CD4-positive, alpha-beta memory T cell (primary cell): Measurements from ENCODE around the gene GTPBP1. TPM values are rescaled to one million over a fixed set of nuclear protein-coding genes. Genes with fewer than 3 reads are reported as not detected.

Source experiments
- CTCF ChIA-PET: fragments of 350-600 bp; sonication (Branson Sonifier 250); formaldehyde crosslinking; loops from one replicate; lab custom pipeline; 2021; ENCODE audit warnings: inconsistent platforms; ENCODE audit not compliant: partially characterized antibody; lab: Charles Lee
- POLR2A ChIA-PET: fragments of 350-600 bp; sonication (Branson Sonifier 250); formaldehyde crosslinking; loops from one replicate; lab custom pipeline; 2021; ENCODE audit not compliant: partially characterized antibody; lab: Charles Lee
- DNase-seq, 5 donors: peaks; one replicate each; pipeline versions ENCODE4 v3.0.0 to v3.0.0-alpha.2; 2020 to 2022; ENCODE audit warnings: mixed read lengths in 1 of 5
- H3K27ac ChIP-seq: one replicate; pipeline ENCODE4 v1.7.0; 2013; ENCODE audit warnings: low read depth, low read length
- H3K27me3 ChIP-seq: 2 replicates; pipeline ENCODE4 v1.7.0; 2013; ENCODE audit warnings: mild to moderate bottlenecking, low read length, moderate library complexity; ENCODE audit not compliant: insufficient read depth
- H3K36me3 ChIP-seq: 2 replicates; pipeline ENCODE4 v1.7.0; 2013; ENCODE audit warnings: mild to moderate bottlenecking, low read length, moderate library complexity; ENCODE audit not compliant: insufficient read depth
- H3K4me1 ChIP-seq: 2 replicates; pipeline ENCODE4 v1.7.0; 2013; ENCODE audit warnings: mild to moderate bottlenecking, low read length, moderate library complexity; ENCODE audit not compliant: insufficient read depth
- H3K4me3 ChIP-seq, 2 donors: one replicate each; pipeline ENCODE4 v1.7.0; 2013; ENCODE audit warnings: low read length in 2 of 2, mild to moderate bottlenecking in 1 of 2
- H3K9me3 ChIP-seq, 2 donors: one replicate each; pipeline ENCODE4 v1.7.0; 2013; ENCODE audit warnings: low read length in 2 of 2, control low read depth in 1 of 2; ENCODE audit not compliant: control insufficient read depth in 1 of 2
- H3K27ac Mint-ChIP-seq, 7 donors: one replicate each; pipeline ENCODE4 v1.8.0; 2020 to 2021; ENCODE audit warnings: mixed read lengths in 7 of 7, mild to moderate bottlenecking in 6 of 7, inconsistent platforms in 3 of 7, moderate library complexity in 3 of 7
- H3K27me3 Mint-ChIP-seq, 2 donors: one replicate each; pipeline ENCODE4 v1.8.0; 2020 to 2021; ENCODE audit warnings: mixed read lengths in 2 of 2
- H3K36me3 Mint-ChIP-seq, 2 donors: one replicate each; pipeline ENCODE4 v1.8.0; 2020 to 2021; ENCODE audit warnings: mixed read lengths in 2 of 2, inconsistent platforms in 1 of 2, mild to moderate bottlenecking in 1 of 2
- H3K4me1 Mint-ChIP-seq, 4 donors: one replicate each; pipeline ENCODE4 v1.8.0; 2020 to 2021; ENCODE audit warnings: mixed read lengths in 4 of 4, mild to moderate bottlenecking in 1 of 4
- H3K4me3 Mint-ChIP-seq, 8 donors: one replicate each; pipeline ENCODE4 v1.8.0; 2020 to 2021; ENCODE audit warnings: mixed read lengths in 8 of 8, mild to moderate bottlenecking in 7 of 8, moderate library complexity in 6 of 8, inconsistent platforms in 3 of 8
- H3K9me3 Mint-ChIP-seq, 8 donors: one replicate each; pipeline ENCODE4 v1.8.0; 2020 to 2021; ENCODE audit warnings: mixed read lengths in 8 of 8, mild to moderate bottlenecking in 5 of 8, inconsistent platforms in 3 of 8, moderate library complexity in 1 of 8
- intact Hi-C: fragments of 100-400 bp; cut with micrococcal nuclease; formaldehyde crosslinking; loops from one replicate; pipeline ENCODE4 v1.15.1; 2023
- polyA plus RNA-seq, 2 donors: library from polyadenylated mRNA; unstranded; fragments of 300-500 nt; fragmentation: Illumina TruSeq; gene quantifications; one replicate each; pipeline ENCODE4 v1.2.3, GENCODE V29; 2021
- total RNA-seq, 2 experiments: library from RNA; stranded (reverse); gene quantifications; one replicate each; pipeline ENCODE4 v1.2.3, GENCODE V29; 2021

The GTPBP1 gene
- total RNA-seq = 10 to 100 TPM; 94.1 to 96.6 TPM
- polyA plus RNA-seq = 10 to 100 TPM; 14.6 to 30.8 TPM

DNA sequence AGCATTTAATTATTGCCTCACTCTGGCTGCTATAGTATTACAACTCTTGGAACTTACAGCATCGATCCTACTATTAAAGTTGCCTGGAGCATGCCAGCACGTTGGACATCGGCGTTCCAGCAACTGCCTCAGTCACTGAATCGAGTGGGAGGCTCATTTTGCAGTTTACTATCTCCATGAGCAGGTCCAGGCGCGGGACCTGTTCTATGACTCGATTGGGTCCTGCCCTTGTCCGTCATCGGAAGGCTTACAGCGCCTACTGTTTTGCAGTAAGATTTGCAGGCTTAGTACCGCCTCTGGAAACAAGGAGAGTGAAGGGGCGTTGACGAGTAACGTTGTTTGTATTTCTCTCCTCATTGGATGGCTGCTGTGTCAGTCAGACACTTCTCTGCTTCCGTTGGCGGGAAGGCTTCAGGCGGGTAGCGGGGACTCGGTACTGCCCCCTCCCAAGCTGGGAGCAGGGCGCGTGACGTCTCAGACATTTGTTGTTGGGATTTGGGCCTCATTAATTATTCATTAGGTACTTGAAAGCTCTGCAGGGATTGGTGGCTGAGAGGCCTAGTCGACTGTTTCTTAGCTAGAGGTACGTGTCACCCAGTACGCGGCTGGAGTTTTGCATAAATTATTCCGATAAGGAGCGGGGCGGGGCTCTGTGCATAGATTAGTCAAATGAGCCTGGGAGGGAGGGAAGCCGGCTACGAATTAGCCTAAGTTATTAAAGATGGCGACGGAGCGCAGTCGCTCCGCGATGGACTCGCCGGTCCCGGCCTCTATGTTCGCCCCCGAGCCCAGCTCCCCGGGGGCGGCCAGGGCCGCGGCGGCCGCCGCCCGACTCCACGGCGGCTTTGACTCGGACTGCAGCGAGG is at the start of gene GTPBP1:
GTPBP1 (plus strand) TSS at position 710 of the 866 bp plus-strand sequence; CDS start at position 722, 12 bp downstream.
- CTCF ChIA-PET = interaction anchor here (0.9 to 1.3 kb wide), 5 partner anchors 10 to 61 kb away, joined by 3 to 11 read pairs (median 3); partner anchors contain the start of gene TOMM22
- Mint-ChIP-seq H3K27ac (peak within 1 kb of the TSS; percentile 92 to 99 (median 98)), H3K4me1 (peaks cover 48 to 69% (median 53%) of the 10 kb centered on the region in 4 donors), H3K27me3 (peaks cover 0 to 4% of the 10 kb centered on the region in 2 donors), H3K9me3 (peaks cover 0 to 5% (median 0%) of the 10 kb centered on the region in 8 donors), H3K36me3 (peaks cover 3 to 40% of the 10 kb centered on the region in 2 donors), H3K4me3 (peak within 1 kb of the TSS; percentile 91 to 96 (median 94))
- peak within 1 kb of the TSS; percentile 94 for H3K27ac ChIP-seq
- intact Hi-C loops = loop anchor here (1.0 to 10.0 kb wide), 5 partner anchors 19 to 651 kb away; partner anchors contain the start of genes PICK1 and RPL3
- peaks cover 52% of the 10 kb centered on the region for H3K4me1 ChIP-seq
- no peaks in the 10 kb centered on the region for H3K9me3 ChIP-seq
- peak; percentile 96 to 100 (median 100) for DNase-seq
- POLR2A ChIA-PET = interaction anchor here (0.6 to 8.0 kb wide), 18 partner anchors 9 to 1339 kb away, joined by 3 to 186 read pairs (median 4); partner anchors contain the start of genes CBX6, CBY1, FAM227A and RPL3
- H3K4me3 ChIP-seq = peak within 1 kb of the TSS; percentile 20 to 94
- H3K36me3 ChIP-seq = peaks cover 12% of the 10 kb centered on the region
- no peaks in the 10 kb centered on the region for H3K27me3 ChIP-seq

DNA sequence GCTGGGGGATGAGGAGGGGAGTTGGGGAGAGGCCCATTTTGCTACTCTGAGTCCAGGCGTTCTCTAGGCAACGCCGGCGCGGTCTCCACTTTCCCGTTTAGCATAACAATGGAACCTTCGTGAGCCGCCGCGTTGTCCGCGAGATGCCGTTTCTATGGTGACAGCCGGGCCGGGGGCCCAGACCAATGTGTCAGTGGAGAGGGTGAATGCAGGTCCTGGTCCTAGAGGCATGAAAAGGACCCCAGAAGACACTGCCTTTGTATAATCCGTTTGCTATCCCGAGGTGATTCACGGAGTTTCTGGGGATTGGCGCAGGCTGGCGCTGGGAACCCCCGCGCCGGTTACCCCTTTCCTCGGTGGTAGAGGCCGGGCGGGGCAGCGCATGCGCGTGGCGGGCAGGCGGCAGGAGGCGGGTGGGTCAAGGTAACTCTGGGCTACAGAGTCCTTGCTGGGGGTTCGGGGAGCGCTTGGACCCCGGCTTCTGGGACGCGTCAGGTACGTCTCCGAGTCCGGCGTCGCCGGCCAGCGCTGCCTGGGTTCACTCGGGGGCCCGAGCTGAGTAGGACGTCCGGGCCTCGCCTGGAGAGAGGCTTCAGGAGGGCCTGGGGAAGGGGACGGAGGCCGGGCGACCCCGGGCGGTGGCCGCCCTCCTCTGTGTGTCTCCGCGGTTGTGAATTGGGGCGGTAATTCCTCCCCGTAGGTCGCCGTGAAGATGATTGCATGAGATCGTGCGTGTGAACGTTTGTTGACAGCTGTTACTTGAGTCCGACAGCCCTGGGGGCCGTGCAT is 49.3 kb upstream of the GTPBP1 start, which contains the start of the genes CBY1 and FAM227A:
CBY1 (plus strand) TSS at position 383 of the 789 bp plus-strand sequence. CDS start 11,417 bp downstream, outside the sequence.
FAM227A (minus strand) TSS at position 137 of the 789 bp plus-strand sequence. CDS start 6,224 bp downstream, outside the sequence.
- peak; percentile 85 to 92 (median 86) for DNase-seq
- H3K4me3 Mint-ChIP-seq = peak within 1 kb of the TSS; percentile 93 to 99 (median 96)
- ChIA-PET CTCF (interaction anchor here (0.8 to 1.6 kb wide), 2 partner anchors 25 to 742 kb away, joined by 3 to 7 read pairs; partner anchors contain the start of gene TOMM22), POLR2A (interaction anchor here (0.7 to 3.0 kb wide), 7 partner anchors 9 to 99 kb away, joined by 3 to 26 read pairs (median 5); partner anchors contain the start of genes DMC1, GTPBP1, SUN2 and TOMM22)
- peaks cover 0 to 6% of the 10 kb centered on the region in 2 donors for H3K36me3 Mint-ChIP-seq
- H3K27me3 Mint-ChIP-seq = no peaks in the 10 kb centered on the region
- peak within 1 kb of the TSS; percentile 88 for H3K27ac ChIP-seq
- peak within 1 kb of the TSS; percentile 98 to 100 (median 99) for H3K27ac Mint-ChIP-seq
- intact Hi-C loops = loop anchor here (1.0 to 2.0 kb wide), 4 partner anchors 25 to 604 kb away; partner anchors contain the start of genes DMC1, JOSD1 and TOMM22
- no peaks in the 10 kb centered on the region for H3K27me3 ChIP-seq
- no peaks in the 10 kb centered on the region for H3K9me3 Mint-ChIP-seq
- no peaks in the 10 kb centered on the region for H3K36me3 ChIP-seq
- peaks cover 10 to 24% (median 19%) of the 10 kb centered on the region in 4 donors for H3K4me1 Mint-ChIP-seq
- H3K4me3 ChIP-seq = peak within 1 kb of the TSS; percentile 90 to 98
- no peaks in the 10 kb centered on the region for H3K9me3 ChIP-seq
- H3K4me1 ChIP-seq = peaks cover 16% of the 10 kb centered on the region

DNA sequence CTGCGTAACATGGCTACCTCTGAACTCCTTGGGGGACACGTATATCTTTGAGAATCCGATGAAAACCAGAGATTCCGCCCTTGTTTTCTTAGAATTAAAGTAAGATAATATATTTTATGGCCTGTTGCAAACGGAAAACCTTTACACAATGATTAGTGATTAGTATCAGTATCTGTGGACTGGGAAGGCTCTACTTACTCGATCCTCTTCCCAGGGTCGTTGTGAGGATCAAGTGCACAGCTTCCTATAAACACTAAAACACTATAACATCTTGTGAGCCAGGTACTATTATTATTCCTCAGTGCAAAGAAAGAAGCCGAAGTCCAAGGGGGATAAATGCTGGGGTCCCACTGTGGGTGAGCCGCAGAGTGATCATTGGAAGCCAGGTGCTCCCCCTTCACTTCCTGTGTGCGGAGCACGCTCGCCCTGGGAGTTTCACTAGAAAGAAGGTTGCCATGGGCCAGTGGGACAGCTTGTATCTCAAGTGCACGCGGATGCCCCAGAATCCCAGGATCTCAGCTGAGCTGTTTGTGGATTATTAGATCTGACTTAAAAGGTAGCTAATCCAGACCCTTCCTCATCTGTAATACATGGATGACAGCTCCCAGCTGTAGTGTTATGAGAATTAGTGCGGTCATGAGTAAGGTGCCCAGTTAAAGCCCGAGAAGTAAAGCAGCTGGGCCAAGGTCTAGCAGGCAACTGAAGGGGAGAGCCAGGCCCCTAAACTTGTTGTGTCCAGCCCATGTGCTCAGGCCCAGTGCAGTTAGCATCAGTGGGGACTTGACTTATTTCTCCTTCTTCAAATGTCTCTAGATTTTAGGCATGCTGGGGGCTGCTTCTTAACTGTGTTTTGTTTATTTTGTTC is 48.5 kb upstream of the GTPBP1 start:
- H3K36me3 ChIP-seq = no peaks in the 10 kb centered on the region
- intact Hi-C loops = loop anchor here (2.0 kb wide), 2 partner anchors 44 to 604 kb away; partner anchors contain the start of gene JOSD1
- CTCF ChIA-PET = interaction anchor here (0.8 to 1.6 kb wide), 2 partner anchors 24 to 741 kb away, joined by 3 to 7 read pairs; partner anchors contain the start of gene TOMM22
- peak overlapping the region; percentile 88 for H3K27ac ChIP-seq
- H3K27ac Mint-ChIP-seq = peak overlapping the region; percentile 98 to 100 (median 99)
- peaks cover 0 to 6% of the 10 kb centered on the region in 2 donors for H3K36me3 Mint-ChIP-seq
- POLR2A ChIA-PET = interaction anchor here (0.7 to 3.0 kb wide), 8 partner anchors 9 to 99 kb away, joined by 3 to 26 read pairs (median 5); partner anchors contain the start of genes DMC1, GTPBP1, SUN2 and TOMM22
- no peaks in the 10 kb centered on the region for H3K9me3 Mint-ChIP-seq
- peak overlapping the region; percentile 90 to 98 for H3K4me3 ChIP-seq
- DNase-seq = peak in 2 of 5 donors; percentile 30 to 54
- H3K27me3 ChIP-seq = no peaks in the 10 kb centered on the region
- H3K27me3 Mint-ChIP-seq = no peaks in the 10 kb centered on the region
- H3K4me1 ChIP-seq = peaks cover 16% of the 10 kb centered on the region
- H3K4me3 Mint-ChIP-seq = peak overlapping the region; percentile 93 to 99 (median 96)
- no peaks in the 10 kb centered on the region for H3K9me3 ChIP-seq
- peaks cover 10 to 24% (median 19%) of the 10 kb centered on the region in 4 donors for H3K4me1 Mint-ChIP-seq

DNA sequence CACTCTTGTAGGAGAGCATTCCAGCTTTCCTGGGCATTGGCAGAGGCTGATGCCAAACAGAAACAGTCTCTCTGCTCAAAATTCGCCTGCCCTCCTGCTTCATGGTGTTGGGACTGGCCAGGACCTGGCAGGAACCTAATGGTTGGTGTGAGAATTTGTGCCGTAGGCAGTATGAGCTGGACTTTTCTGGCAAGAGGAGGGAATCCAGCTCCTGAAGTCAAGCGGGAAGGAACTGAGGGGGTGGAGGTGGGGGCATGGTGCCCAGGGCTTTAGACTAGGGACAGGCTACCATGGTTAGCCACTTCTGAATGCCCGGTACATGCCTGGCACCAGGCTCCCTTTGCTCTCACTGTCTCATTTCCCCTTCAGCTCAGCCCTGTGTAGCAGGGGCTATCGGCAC is 30.9 kb upstream of the GTPBP1 start:
- no peak for DNase-seq
- no peak overlapping the region for H3K4me3 Mint-ChIP-seq
- POLR2A ChIA-PET = interaction anchor here (0.9 to 1.0 kb wide), 2 partner anchors 58 to 81 kb away, joined by 3 read pairs; partner anchors contain the start of gene SUN2
- H3K27ac Mint-ChIP-seq = peak overlapping the region in 2 of 7 donors; percentile 24 to 29
- H3K9me3 ChIP-seq = no peaks in the 10 kb centered on the region
- no peaks in the 10 kb centered on the region for H3K9me3 Mint-ChIP-seq
- no peaks in the 10 kb centered on the region for H3K27me3 ChIP-seq
- intact Hi-C loops = no loop called here
- H3K4me1 Mint-ChIP-seq = no peaks in the 10 kb centered on the region
- peaks cover 0 to 1% of the 10 kb centered on the region in 2 donors for H3K27me3 Mint-ChIP-seq
- H3K36me3 ChIP-seq = peaks cover 12% of the 10 kb centered on the region
- no peaks in the 10 kb centered on the region for H3K4me1 ChIP-seq
- peaks cover 18 to 24% of the 10 kb centered on the region in 2 donors for H3K36me3 Mint-ChIP-seq
- CTCF ChIA-PET = no interaction called here
- no peak overlapping the region for H3K27ac ChIP-seq
- H3K4me3 ChIP-seq = no peak overlapping the region

DNA sequence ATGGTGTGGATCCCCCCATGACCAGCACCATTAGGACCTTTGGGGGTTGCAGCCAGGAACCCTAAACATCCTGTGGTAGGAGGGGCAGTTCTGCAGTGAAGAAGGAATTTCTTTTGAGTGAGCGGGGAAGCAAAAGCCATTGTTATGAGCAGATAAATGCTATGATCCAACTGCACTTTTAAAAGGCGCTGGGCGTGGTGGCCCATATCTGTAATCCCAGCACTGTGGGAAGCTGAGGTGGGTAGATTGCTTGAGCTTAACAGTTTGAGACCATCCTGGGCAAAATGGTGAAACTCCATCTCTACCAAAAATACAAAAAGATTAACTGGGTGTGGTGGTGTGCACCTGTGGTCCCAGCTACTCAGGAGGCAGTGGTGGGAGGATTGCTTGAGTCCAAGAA is 29.9 kb upstream of the GTPBP1 start:
- peaks cover 15 to 18% of the 10 kb centered on the region in 2 donors for H3K36me3 Mint-ChIP-seq
- no peak overlapping the region for H3K27ac ChIP-seq
- H3K9me3 ChIP-seq = no peaks in the 10 kb centered on the region
- H3K4me1 ChIP-seq = no peaks in the 10 kb centered on the region
- H3K36me3 ChIP-seq = peaks cover 10% of the 10 kb centered on the region
- POLR2A ChIA-PET = no interaction called here
- H3K27me3 Mint-ChIP-seq = peaks cover 0 to 1% of the 10 kb centered on the region in 2 donors
- H3K27me3 ChIP-seq = no peaks in the 10 kb centered on the region
- CTCF ChIA-PET = no interaction called here
- H3K27ac Mint-ChIP-seq = peak overlapping the region in 3 of 7 donors; percentile 14 to 56 (median 46)
- intact Hi-C loops = no loop called here
- H3K9me3 Mint-ChIP-seq = no peaks in the 10 kb centered on the region
- H3K4me3 Mint-ChIP-seq = no peak overlapping the region
- no peak for DNase-seq
- no peak overlapping the region for H3K4me3 ChIP-seq
- no peaks in the 10 kb centered on the region for H3K4me1 Mint-ChIP-seq
